Choroid plexus epithelial cell (primary cell): ENCODE measurements around the gene NUAK1.
"Not testable (repeated sequence)": the region's sequence is repeated elsewhere in the genome, so short reads cannot be mapped to it uniquely, and the experiment has no call there.

Source experiments
- DNase-seq: peaks from one replicate; pipeline ENCODE4 v3.0.0-alpha.2; 2010; ENCODE audit warnings: low read depth
- H3K4me3 ChIP-seq: 2 replicates; pipeline ENCODE4 v1.5.1; 2011; ENCODE audit warnings: low read depth, mild to moderate bottlenecking, control low read depth, low read length, moderate library complexity
- CTCF ChIP-seq: conservative IDR thresholded peaks from 2 replicates; pipeline ENCODE4 v1.5.1; 2011; ENCODE audit warnings: low read depth, mild to moderate bottlenecking, control low read depth, inconsistent platforms, low read length, moderate library complexity

The NUAK1 gene

DNA sequence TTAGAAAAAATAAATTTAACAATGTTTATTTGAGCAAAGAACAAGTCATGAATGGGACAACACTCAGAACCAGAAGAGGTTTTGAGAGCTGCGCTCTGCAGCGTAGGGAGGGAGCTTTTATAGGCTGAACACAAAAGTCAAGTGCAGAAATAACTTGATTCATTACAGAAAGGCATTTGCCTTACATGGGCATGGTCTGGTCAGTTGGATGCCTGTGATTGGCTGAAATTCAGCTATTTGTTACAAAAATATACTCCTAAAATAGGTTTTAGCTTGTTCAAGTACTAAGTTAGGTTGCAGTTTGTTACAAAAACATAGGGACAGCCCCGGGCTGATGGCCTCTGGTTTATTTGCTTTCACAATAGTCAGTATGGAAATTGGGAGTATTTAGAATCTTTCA is 118.0 kb downstream of the NUAK1 start:
- H3K4me3 ChIP-seq = no peak overlapping the region
- TF ChIP-seq CTCF = no peak
- no peak for DNase-seq

DNA sequence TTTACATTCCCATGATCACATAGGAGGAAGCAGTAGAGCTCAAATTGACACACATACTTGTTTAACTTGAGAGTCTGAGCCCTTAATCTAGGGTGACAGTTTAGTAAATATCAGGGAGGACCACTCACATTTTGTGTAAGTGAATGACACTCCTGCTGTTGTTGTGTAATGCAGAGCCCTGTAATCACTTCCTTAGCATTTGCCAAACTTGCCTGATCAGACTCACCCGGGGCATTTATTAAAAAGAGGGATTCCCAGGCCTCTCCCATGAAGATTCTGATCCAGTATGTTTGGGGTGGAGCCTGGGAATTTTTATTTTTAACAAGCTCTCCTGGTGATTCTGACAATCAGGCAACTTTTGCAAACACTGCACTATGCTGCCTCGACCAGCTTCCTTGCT is 119.6 kb downstream of the NUAK1 start:
- H3K4me3 ChIP-seq = no peak overlapping the region
- no peak for TF ChIP-seq CTCF
- no peak for DNase-seq

GRCh38 chr12:106018286-106018685 is 120.5 kb downstream of the NUAK1 start:
- H3K4me3 ChIP-seq = no peak overlapping the region
- DNase-seq = no peak
- TF ChIP-seq CTCF = no peak

- not testable (repeated sequence) for H3K4me3 ChIP-seq, DNase-seq
Measured at GRCh38 chr12:106016601-106017278, 122.0 kb downstream of the NUAK1 start.

- no peak for DNase-seq
- no peak for TF ChIP-seq CTCF
- H3K4me3 ChIP-seq = no peak overlapping the region
Measured at GRCh38 chr12:106015646-106016045, 123.1 kb downstream of the NUAK1 start.

GRCh38 chr12:106013941-106014340 is 124.8 kb downstream of the NUAK1 start:
- no peak for DNase-seq
- TF ChIP-seq CTCF = no peak
- no peak overlapping the region for H3K4me3 ChIP-seq
